Right lobe of liver (tissue), 4 donors: Measurements from ENCODE around the gene PLA2G12A.

Source experiments
- POLR2A ChIP-seq: fragments of 450-650 bp; IDR thresholded peaks from one replicate; pipeline ENCODE4 v1.6.1; 2017; ENCODE audit warnings: antibody characterized with exemption, mild to moderate bottlenecking
- TF ChIP-seq, protein P1 (sequence below), 4 donors: fragments of 200-600 bp in 3 of 4; fragments of 450-650 bp in 1 of 4; IDR thresholded peaks; one replicate each; pipeline versions ENCODE4 v1.5.1 to v1.8.0; 2016 to 2022; ENCODE audit warnings: antibody characterized with exemption in 4 of 4, mild to moderate bottlenecking in 2 of 4
- donor health status: DM: no; HTN: no; CAD: no.
- donor health status: DM: no; HTN: no; CAD: no.
- donor health status: DM: no; HTN: yes; CAD: no.

DNA sequence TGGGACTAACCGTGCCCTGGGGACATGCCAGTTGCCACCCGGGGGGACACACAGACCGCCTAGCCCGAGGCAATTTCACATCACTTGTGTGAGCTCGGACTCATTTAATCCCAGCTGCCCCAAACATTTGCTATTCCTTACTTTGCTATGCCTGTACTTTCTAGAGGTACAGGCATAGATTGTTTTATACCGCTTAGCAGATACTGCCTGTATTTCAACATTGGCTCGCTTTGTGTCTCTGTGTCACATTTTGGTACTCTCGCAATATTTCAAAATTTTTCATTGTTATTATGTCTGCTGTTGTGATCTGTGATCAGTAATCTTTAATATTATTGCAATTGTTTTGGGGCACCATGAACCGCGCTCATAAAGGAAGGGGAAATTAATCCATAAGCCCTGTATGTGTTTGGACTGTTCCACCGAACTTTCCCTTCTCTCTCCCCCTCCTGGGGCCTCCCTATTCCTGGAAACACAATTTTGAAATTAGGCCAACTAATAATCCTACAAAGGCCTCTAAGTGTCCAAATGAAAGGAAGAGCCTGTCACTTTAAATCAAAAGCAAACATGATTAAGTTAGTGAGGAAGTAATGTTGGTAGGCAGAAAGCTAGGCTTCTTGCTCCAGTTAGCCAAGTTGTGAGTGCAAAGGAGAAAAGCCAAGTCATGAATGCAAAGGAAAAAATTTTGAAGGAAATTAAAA is 26.1 kb downstream of the PLA2G12A start:
- TF ChIP-seq POLR2A: no peak
- TF ChIP-seq, protein P1, sequence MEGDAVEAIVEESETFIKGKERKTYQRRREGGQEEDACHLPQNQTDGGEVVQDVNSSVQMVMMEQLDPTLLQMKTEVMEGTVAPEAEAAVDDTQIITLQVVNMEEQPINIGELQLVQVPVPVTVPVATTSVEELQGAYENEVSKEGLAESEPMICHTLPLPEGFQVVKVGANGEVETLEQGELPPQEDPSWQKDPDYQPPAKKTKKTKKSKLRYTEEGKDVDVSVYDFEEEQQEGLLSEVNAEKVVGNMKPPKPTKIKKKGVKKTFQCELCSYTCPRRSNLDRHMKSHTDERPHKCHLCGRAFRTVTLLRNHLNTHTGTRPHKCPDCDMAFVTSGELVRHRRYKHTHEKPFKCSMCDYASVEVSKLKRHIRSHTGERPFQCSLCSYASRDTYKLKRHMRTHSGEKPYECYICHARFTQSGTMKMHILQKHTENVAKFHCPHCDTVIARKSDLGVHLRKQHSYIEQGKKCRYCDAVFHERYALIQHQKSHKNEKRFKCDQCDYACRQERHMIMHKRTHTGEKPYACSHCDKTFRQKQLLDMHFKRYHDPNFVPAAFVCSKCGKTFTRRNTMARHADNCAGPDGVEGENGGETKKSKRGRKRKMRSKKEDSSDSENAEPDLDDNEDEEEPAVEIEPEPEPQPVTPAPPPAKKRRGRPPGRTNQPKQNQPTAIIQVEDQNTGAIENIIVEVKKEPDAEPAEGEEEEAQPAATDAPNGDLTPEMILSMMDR (IDR thresholded peaks at IDR 0.05): no peak
